Natural killer cell (primary cell): ENCODE data around the gene RHOBTB3. TPM values are rescaled to one million over a fixed set of nuclear protein-coding genes. Genes with fewer than 3 reads are reported as not detected.
A peak's percentile ranks its signal among the peaks of the same experiment; 100 is the strongest.

Source experiments
- ATAC-seq, 3 donors: fragments of 150-1000 bp in 2 of 3; fragments of 200-7000 bp in 1 of 3; cut with Tn5 transposase; 1 replicate in 1 of 3; 2 replicates in 2 of 3; pipeline ENCODE4 v1.10.0; 2021; ENCODE audit warnings: mild to moderate bottlenecking in 2 of 3, moderate library complexity in 2 of 3
- DNase-seq, 2 donors: peaks; one replicate each; pipeline versions ENCODE4 v3.0.0 to v3.0.0-alpha.2; 2013 to 2021; ENCODE audit warnings: mixed read lengths in 1 of 2
- H3K27ac ChIP-seq: one replicate; pipeline ENCODE4 v1.5.1; 2013; ENCODE audit warnings: mild to moderate bottlenecking, low read length
- H3K27me3 ChIP-seq: one replicate; pipeline ENCODE4 v1.6.1; 2013; ENCODE audit warnings: low read length; ENCODE audit not compliant: control insufficient read depth, insufficient read depth
- H3K36me3 ChIP-seq: one replicate; pipeline ENCODE4 v1.6.1; 2013; ENCODE audit warnings: low read length; ENCODE audit not compliant: control insufficient read depth, insufficient read depth
- H3K4me1 ChIP-seq: one replicate; pipeline ENCODE4 v1.6.1; 2013; ENCODE audit warnings: low read length; ENCODE audit not compliant: control insufficient read depth, insufficient read depth
- H3K4me3 ChIP-seq: one replicate; pipeline ENCODE4 v1.5.1; 2013; ENCODE audit warnings: low read length
- H3K9me3 ChIP-seq: one replicate; pipeline ENCODE4 v1.6.1; 2013; ENCODE audit warnings: low read length; ENCODE audit not compliant: control insufficient read depth, insufficient read depth
- H3K27ac Mint-ChIP-seq, 2 donors: one replicate each; pipeline ENCODE4 v1.8.0; 2022; ENCODE audit warnings: mild to moderate bottlenecking in 2 of 2, mixed read lengths in 2 of 2, moderate library complexity in 1 of 2
- H3K27me3 Mint-ChIP-seq, 2 donors: one replicate each; pipeline ENCODE4 v1.8.0; 2022; ENCODE audit warnings: low read depth in 2 of 2, mixed read lengths in 2 of 2
- H3K36me3 Mint-ChIP-seq: one replicate; pipeline ENCODE4 v1.8.0; 2022; ENCODE audit warnings: mixed read lengths
- H3K4me1 Mint-ChIP-seq, 2 donors: one replicate each; pipeline ENCODE4 v1.8.0; 2022; ENCODE audit warnings: mixed read lengths in 2 of 2
- H3K4me3 Mint-ChIP-seq: one replicate; pipeline ENCODE4 v1.8.0; 2022; ENCODE audit warnings: mild to moderate bottlenecking, moderate library complexity, mixed read lengths
- H3K9me3 Mint-ChIP-seq, 2 donors: one replicate each; pipeline ENCODE4 v1.8.0; 2022; ENCODE audit warnings: mixed read lengths in 2 of 2
- WGBS: methylation state at CpG from one replicate; pipeline ENCODE4 v1.1.7; 2013; ENCODE audit warnings: missing lambda C conversion rate; ENCODE audit not compliant: insufficient coverage; 5-methylcytosine and 5-hydroxymethylcytosine counted together
- intact Hi-C: fragments of 100-400 bp; cut with micrococcal nuclease; formaldehyde crosslinking; loops from one replicate; pipeline ENCODE4 v1.14.2; 2022
- total RNA-seq, 4 donors: library from RNA; stranded (reverse); fragments of 120-200 nt in 1 of 4; gene quantifications; one replicate each; pipeline versions ENCODE4 v1.2.3 to v1.2.4, GENCODE V29; 2013 to 2022
- TF ChIP-seq, protein P1 (sequence below): fragments of 200-600 bp; IDR thresholded peaks from one replicate; pipeline ENCODE4 v1.8.0; 2022; ENCODE audit warnings: antibody characterized with exemption

The RHOBTB3 gene
- total RNA-seq, 3 donors from 2014 or later (not counting 1 experiment from before 2014, with no cell fraction given), result 46.5 to 55.1 (median 46.5) TPM

DNA sequence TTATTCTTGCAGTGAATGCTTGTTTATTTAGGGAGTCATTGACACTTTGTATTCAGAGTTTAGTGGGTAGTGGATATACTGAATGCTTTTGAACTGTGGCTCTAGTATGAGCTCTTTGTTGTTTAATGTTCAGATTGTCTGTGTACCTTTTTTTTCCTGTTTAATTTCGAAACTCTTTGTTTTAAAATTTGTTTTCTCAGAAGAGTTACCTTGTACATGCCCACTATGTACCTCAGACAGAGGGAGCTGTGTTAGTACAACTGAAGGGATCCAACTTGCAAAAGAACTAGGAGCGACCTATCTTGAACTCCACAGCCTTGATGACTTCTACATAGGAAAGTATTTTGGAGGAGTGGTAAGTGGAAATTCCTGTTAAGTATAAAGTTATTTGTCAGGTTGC is 17.0 kb downstream of the RHOBTB3 start:
- H3K27me3 ChIP-seq, result no peaks in the 10 kb centered on the region
- WGBS, result 80% methylated on average over 1 of the region's 2 CpGs
- H3K27ac Mint-ChIP-seq, result no peak overlapping the region
- intact Hi-C loops, result no loop called here
- H3K27ac ChIP-seq, result no peak overlapping the region
- H3K36me3 ChIP-seq, result peaks cover 15% of the 10 kb centered on the region
- ATAC-seq (no peak), DNase-seq (no peak)
- H3K4me3 Mint-ChIP-seq, result no peak overlapping the region
- H3K4me1 ChIP-seq, result no peaks in the 10 kb centered on the region
- H3K4me1 Mint-ChIP-seq, result peaks cover 13 to 18% of the 10 kb centered on the region in 2 donors
- H3K27me3 Mint-ChIP-seq, result no peaks in the 10 kb centered on the region
- H3K9me3 ChIP-seq, result no peaks in the 10 kb centered on the region
- H3K36me3 Mint-ChIP-seq, result no peaks in the 10 kb centered on the region
- no peaks in the 10 kb centered on the region for H3K9me3 Mint-ChIP-seq
- TF ChIP-seq, protein P1, sequence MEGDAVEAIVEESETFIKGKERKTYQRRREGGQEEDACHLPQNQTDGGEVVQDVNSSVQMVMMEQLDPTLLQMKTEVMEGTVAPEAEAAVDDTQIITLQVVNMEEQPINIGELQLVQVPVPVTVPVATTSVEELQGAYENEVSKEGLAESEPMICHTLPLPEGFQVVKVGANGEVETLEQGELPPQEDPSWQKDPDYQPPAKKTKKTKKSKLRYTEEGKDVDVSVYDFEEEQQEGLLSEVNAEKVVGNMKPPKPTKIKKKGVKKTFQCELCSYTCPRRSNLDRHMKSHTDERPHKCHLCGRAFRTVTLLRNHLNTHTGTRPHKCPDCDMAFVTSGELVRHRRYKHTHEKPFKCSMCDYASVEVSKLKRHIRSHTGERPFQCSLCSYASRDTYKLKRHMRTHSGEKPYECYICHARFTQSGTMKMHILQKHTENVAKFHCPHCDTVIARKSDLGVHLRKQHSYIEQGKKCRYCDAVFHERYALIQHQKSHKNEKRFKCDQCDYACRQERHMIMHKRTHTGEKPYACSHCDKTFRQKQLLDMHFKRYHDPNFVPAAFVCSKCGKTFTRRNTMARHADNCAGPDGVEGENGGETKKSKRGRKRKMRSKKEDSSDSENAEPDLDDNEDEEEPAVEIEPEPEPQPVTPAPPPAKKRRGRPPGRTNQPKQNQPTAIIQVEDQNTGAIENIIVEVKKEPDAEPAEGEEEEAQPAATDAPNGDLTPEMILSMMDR, result no peak
- no peak overlapping the region for H3K4me3 ChIP-seq

- Histone ChIP-seq H3K27ac (no peak overlapping the region), H3K4me3 (no peak overlapping the region), H3K9me3 (no peaks in the 10 kb centered on the region), H3K27me3 (no peaks in the 10 kb centered on the region), H3K36me3 (peaks cover 11% of the 10 kb centered on the region), H3K4me1 (peaks cover 12% of the 10 kb centered on the region)
- no peak for ATAC-seq
- H3K9me3 Mint-ChIP-seq, result no peaks in the 10 kb centered on the region
- intact Hi-C loops, result no loop called here
- H3K27me3 Mint-ChIP-seq, result no peaks in the 10 kb centered on the region
- no peaks in the 10 kb centered on the region for H3K36me3 Mint-ChIP-seq
- 64% methylated on average over 2 of the region's 2 CpGs for WGBS
- DNase-seq, result no peak
- peak overlapping the region; percentile 65 to 74 for H3K27ac Mint-ChIP-seq
- H3K4me3 Mint-ChIP-seq, result no peak overlapping the region
- H3K4me1 Mint-ChIP-seq, result peaks cover 27 to 40% of the 10 kb centered on the region in 2 donors
- TF ChIP-seq, protein P1, result no peak
Observed at GRCh38 chr5:95754545-95754944, 23.4 kb downstream of the RHOBTB3 start.

- no peaks in the 10 kb centered on the region for H3K36me3 Mint-ChIP-seq
- DNase-seq, result no peak
- no peaks in the 10 kb centered on the region for H3K9me3 Mint-ChIP-seq
- H3K27me3 Mint-ChIP-seq, result no peaks in the 10 kb centered on the region
- WGBS, result 93% methylated on average over 9 of the region's 10 CpGs
- H3K9me3 ChIP-seq, result no peaks in the 10 kb centered on the region
- H3K36me3 ChIP-seq, result peaks cover 4% of the 10 kb centered on the region
- H3K4me3 Mint-ChIP-seq, result peak overlapping the region; percentile 89
- TF ChIP-seq, protein P1, result no peak
- peaks cover 24% of the 10 kb centered on the region for H3K4me1 ChIP-seq
- peak overlapping the region; percentile 93 to 96 for H3K27ac Mint-ChIP-seq
- H3K4me3 ChIP-seq, result no peak overlapping the region
- peaks cover 56 to 63% of the 10 kb centered on the region in 2 donors for H3K4me1 Mint-ChIP-seq
- H3K27ac ChIP-seq, result peak overlapping the region; percentile 67
- intact Hi-C loops, result no loop called here
- ATAC-seq, result no peak
- no peaks in the 10 kb centered on the region for H3K27me3 ChIP-seq
Observed at GRCh38 chr5:95759005-95759404, 27.9 kb downstream of the RHOBTB3 start.

- Histone ChIP-seq H3K27ac (peak overlapping the region; percentile 67), H3K4me1 (peaks cover 24% of the 10 kb centered on the region), H3K4me3 (no peak overlapping the region), H3K9me3 (no peaks in the 10 kb centered on the region), H3K36me3 (peaks cover 4% of the 10 kb centered on the region), H3K27me3 (no peaks in the 10 kb centered on the region)
- no peaks in the 10 kb centered on the region for H3K27me3 Mint-ChIP-seq
- H3K4me3 Mint-ChIP-seq, result peak overlapping the region; percentile 89
- H3K4me1 Mint-ChIP-seq, result peaks cover 50 to 57% of the 10 kb centered on the region in 2 donors
- DNase-seq, result peak in 1 of 2 donors; percentile 37
- TF ChIP-seq, protein P1, result no peak
- peak; percentile 43 to 65 (median 50) for ATAC-seq
- WGBS, result 18% methylated on average over 2 of the region's 2 CpGs
- H3K27ac Mint-ChIP-seq, result peak overlapping the region; percentile 93 to 96
- H3K36me3 Mint-ChIP-seq, result no peaks in the 10 kb centered on the region
- H3K9me3 Mint-ChIP-seq, result no peaks in the 10 kb centered on the region
- intact Hi-C loops, result loop anchor here (2.0 kb wide), 1 partner anchor 29 kb away; the partner anchor contains the start of gene RHOBTB3
Observed at GRCh38 chr5:95759634-95760033, 28.5 kb downstream of the RHOBTB3 start.
